ENCODE results near the gene GM2A.

Gene GM2A

GRCh38 chr5:151221574-151221973 lies 31.4 kb upstream of the GM2A start:
- DNase-seq (ENCODE audit: low read depth in 1 of 2, low spot score in 1 of 2) = no peak
- in situ Hi-C loops (cut with HindIII; ENCODE audit: low pct_unique_long_range_greater_than_20kb, low sequenced_read_pairs) = no loop called here
- no peak for TF ChIP-seq JUND (IDR thresholded peaks at IDR 0.05; ENCODE audit: low read depth)

DNA sequence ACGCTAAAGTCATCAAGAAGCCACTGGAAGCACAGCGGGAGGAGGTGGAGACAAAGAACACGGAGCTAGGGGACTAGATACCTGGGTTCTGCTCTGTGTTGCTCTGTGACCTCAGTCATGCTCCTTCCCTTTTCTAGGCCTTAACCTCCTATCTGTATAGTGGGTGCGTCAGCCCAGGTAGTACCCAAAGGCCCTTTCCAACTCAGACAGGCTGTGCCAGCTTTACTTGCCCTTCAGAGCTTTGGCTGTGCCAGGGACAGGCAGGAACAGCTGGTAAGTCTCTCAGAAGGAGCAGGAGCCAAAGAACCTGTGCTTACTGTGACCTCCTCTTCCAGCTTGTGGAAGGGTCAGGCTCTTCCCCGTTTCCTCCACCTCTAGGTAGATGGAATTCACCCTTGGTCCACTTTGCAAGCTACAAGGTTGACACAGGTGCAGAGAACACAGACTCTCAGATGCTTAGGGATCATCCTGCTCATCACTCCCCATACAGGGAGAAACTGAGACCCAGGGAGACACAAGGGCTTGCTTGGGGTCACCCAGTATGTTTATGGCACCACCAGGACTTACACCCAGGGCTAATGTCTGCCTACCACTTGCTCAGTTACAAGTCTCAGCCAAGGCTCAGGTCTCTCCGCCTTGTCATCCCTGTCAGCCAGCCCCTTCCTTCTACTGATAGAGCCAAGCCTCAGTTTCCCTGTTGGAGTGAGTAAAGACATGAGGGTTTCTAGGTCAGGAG lies 30.8 kb upstream of the GM2A start:
- DNase-seq (ENCODE audit: low read depth in 1 of 2, low spot score in 1 of 2) = no peak
- in situ Hi-C loops (cut with HindIII; ENCODE audit: low pct_unique_long_range_greater_than_20kb, low sequenced_read_pairs) = no loop called here
- TF ChIP-seq JUND (IDR thresholded peaks at IDR 0.05; ENCODE audit: low read depth) = no peak

DNA sequence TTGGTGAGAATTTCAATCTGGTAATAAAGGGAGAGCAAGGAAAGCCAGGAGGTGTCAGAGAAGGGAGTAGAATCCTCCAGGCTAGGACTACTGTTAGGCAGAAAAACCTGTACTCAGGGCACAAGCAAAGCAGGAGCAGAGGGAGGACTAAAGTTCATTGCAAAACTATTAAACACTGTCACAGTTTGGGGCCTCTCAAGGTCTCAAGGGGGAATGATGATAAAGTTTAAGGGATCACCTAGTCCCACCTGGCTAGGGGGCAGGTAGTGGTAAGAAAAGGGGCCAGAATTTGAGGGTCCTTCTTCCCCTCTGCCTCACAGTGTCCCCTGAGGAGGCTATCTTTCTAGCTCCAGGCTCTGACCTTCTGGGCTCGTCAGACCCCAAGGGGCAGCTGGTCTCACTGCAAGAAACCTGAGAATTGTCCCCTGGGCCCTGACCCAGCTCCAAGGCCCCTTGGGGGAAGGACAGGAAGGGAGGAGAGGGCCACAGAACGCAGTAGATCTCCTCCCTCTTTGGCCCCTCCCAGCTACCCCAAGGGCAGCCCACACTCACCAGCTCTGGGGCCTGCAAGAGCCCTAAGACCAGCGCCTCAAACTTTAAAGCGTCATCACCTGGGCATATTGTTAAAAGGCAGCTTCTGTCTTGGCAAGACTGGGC lies 30.1 kb upstream of the GM2A start:
- TF ChIP-seq JUND (IDR thresholded peaks at IDR 0.05; ENCODE audit: low read depth) = no peak
- in situ Hi-C loops (cut with HindIII; ENCODE audit: low pct_unique_long_range_greater_than_20kb, low sequenced_read_pairs) = no loop called here
- no peak for DNase-seq (ENCODE audit: low read depth in 1 of 2, low spot score in 1 of 2)

GRCh38 chr5:151223447-151224264 lies 29.3 kb upstream of the GM2A start, which contains the start of gene CCDC69:
CCDC69 (minus strand) TSS chr5:151224092; CDS start chr5:151223970, 122 bp downstream.
- DNase-seq (ENCODE audit: low read depth in 1 of 2, low spot score in 1 of 2) = peak; percentile 83 to 93
- in situ Hi-C loops (cut with HindIII; ENCODE audit: low pct_unique_long_range_greater_than_20kb, low sequenced_read_pairs) = no loop called here
- TF ChIP-seq JUND (IDR thresholded peaks at IDR 0.05; ENCODE audit: low read depth) = no peak

DNA sequence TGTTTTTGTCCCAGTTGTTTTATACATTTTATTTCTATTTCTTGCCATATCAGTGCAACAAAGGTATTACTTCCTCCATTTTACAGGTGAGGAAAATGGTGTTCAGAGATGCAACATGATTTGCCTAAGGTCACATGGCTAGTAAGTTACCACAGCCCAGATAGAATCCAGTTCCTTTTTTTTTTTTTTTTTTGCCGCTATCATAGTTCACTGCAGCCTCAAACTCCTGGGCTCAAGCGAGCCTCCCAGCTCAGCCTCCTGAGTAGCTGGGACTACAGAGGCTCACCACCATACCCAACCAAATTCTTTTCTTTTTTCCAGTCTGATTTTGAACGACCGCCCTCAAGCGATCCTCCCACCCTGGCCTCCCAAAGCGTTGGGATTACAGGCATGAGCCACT lies 28.6 kb upstream of the GM2A start:
- DNase-seq (ENCODE audit: low read depth in 1 of 2, low spot score in 1 of 2) = no peak
- in situ Hi-C loops (cut with HindIII; ENCODE audit: low pct_unique_long_range_greater_than_20kb, low sequenced_read_pairs) = no loop called here
- no peak for TF ChIP-seq JUND (IDR thresholded peaks at IDR 0.05; ENCODE audit: low read depth)

DNA sequence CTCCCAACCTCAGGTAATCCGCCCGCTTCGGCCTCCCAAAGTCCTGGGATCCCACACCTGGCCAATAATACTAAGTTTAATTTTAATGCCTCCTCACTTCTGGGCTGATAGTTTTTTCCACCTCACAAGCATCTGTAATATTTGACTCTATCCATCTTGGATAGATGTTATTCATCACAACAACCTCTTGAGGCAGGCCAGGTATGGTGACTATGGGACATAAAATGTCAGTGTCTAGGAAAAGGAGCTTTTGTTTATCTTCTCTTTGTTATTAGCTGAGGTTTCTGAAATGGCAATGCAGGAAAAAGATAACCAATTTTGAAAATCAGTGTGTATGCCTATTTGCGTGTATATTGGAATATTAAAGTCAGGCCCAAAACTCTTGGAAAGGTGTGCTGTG lies 27.9 kb upstream of the GM2A start:
- in situ Hi-C loops (cut with HindIII; ENCODE audit: low pct_unique_long_range_greater_than_20kb, low sequenced_read_pairs) = no loop called here
- no peak for DNase-seq (ENCODE audit: low read depth in 1 of 2, low spot score in 1 of 2)
- TF ChIP-seq JUND (IDR thresholded peaks at IDR 0.05; ENCODE audit: low read depth) = no peak

DNA sequence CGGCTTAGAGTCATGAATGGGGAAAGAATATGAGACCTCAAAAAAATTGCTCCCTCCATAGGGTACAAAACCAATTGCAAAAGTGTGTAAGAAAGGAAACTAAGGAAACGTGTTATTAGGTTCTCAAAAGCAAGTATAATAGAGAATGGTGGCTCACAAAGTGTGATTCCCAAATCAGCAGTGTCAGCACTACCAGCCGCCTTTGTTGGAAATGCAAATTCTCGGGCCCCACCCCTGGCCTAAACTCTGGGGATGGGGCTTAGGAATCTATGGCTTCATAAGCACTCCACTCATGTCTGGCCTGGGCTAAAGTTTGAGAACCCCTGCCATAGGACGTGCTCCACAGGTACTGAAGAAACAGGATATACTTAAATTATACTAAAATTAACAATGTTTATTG lies 27.5 kb upstream of the GM2A start:
- TF ChIP-seq JUND (IDR thresholded peaks at IDR 0.05; ENCODE audit: low read depth) = no peak
- in situ Hi-C loops (cut with HindIII; ENCODE audit: low pct_unique_long_range_greater_than_20kb, low sequenced_read_pairs) = no loop called here

DNA sequence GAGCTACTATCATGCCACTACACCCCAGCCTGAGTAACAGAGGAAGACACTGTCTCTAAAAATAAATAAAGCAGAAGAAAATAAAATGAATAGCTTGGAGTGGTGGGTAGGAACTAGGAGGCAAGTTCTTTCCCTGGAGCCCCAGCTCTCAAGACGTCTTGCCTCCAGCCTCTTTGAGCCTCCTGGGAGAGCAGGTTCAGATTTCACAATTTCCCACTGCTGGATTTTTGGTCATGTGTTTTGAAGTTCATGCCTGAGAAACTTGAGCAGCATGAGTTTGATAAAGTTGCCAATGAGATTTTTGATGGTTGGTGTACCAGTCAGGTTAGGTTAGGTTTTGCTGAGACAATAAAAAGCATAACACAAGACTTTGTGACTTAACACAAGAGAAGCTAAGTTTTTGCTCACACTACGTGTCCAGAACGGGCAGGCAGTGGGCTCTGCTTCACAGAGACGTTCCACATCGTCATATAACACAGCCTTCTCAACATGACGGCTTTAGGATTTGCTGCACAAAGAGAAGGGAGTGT lies 25.0 kb upstream of the GM2A start:
- DNase-seq (ENCODE audit: low read depth in 1 of 2, low spot score in 1 of 2) = no peak
- no peak for TF ChIP-seq JUND (IDR thresholded peaks at IDR 0.05; ENCODE audit: low read depth)
- in situ Hi-C loops (cut with HindIII; ENCODE audit: low pct_unique_long_range_greater_than_20kb, low sequenced_read_pairs) = no loop called here

More for the DNA sequence above, 27.5 kb upstream of the GM2A start:
- DNase-seq (ENCODE audit: low read depth in 1 of 2, low spot score in 1 of 2) = no peak

DNA sequence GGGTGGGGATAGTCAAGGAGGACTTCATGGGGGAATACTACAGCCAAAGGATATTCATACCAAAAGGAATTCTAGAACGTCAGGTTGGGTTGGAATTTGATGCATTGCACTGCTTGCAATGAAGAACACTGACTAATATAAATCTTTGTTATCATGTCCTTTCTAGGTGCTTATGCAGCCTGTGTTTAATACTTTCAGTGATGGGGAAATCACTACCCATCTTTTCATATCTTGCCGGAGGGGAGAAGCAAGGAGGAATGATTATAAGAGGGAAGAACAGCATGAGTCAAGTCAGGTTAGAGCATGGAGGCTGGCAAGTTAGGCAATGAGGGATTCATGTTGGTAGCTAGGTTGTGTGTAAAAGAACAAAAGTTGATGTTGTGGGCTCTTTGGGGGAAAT lies 24.0 kb upstream of the GM2A start:
- TF ChIP-seq JUND (IDR thresholded peaks at IDR 0.05; ENCODE audit: low read depth) = no peak
- in situ Hi-C loops (cut with HindIII; ENCODE audit: low pct_unique_long_range_greater_than_20kb, low sequenced_read_pairs) = no loop called here

GRCh38 chr5:151230048-151230680 lies 22.8 kb upstream of the GM2A start:
- in situ Hi-C loops (cut with HindIII; ENCODE audit: low pct_unique_long_range_greater_than_20kb, low sequenced_read_pairs) = no loop called here
- no peak for DNase-seq (ENCODE audit: low read depth in 1 of 2, low spot score in 1 of 2)
- no peak for TF ChIP-seq JUND (IDR thresholded peaks at IDR 0.05; ENCODE audit: low read depth)

More for the DNA sequence above, 24.0 kb upstream of the GM2A start:
- no peak for DNase-seq (ENCODE audit: low read depth in 1 of 2, low spot score in 1 of 2)

- TF ChIP-seq JUND (IDR thresholded peaks at IDR 0.05; ENCODE audit: low read depth) = no peak
- in situ Hi-C loops (cut with HindIII; ENCODE audit: low pct_unique_long_range_greater_than_20kb, low sequenced_read_pairs) = no loop called here
- no peak for DNase-seq (ENCODE audit: low read depth in 1 of 2, low spot score in 1 of 2)
These were observed 21.6 kb upstream of the GM2A start for GRCh38 chr5:151231359-151231758.

DNA sequence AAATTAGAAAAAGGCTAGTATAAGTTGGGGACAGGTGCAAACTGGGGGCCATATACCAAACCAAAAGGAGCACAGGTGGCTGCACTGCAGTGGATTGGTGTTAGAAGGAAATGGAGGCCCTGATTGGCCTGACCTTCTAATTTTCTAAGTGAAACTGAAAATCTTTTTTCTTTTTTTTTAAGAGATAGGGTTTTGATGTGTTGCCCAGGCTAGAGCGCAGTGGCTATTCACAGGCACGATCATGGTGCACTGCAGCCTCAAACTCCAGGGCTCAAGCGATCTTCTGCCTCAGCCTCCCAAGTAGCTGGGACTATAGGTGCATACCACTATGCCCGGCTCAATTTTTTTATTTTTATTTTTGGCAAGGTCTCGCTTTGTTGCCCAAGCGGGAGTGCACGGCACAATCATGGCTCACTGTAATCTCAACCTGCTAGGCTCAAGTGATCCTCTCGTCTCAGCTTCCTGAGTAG lies 19.3 kb upstream of the GM2A start:
- no peak for TF ChIP-seq JUND (IDR thresholded peaks at IDR 0.05; ENCODE audit: low read depth)
- in situ Hi-C loops (cut with HindIII; ENCODE audit: low pct_unique_long_range_greater_than_20kb, low sequenced_read_pairs) = no loop called here
- DNase-seq (ENCODE audit: low read depth in 1 of 2, low spot score in 1 of 2) = no peak
